ENCODE measurements around the gene SMARCA4. TPM values are rescaled to one million over a fixed set of nuclear protein-coding genes. Genes with fewer than 3 reads are reported as not detected.

SMARCA4 gene
- total RNA-seq, 1 donor from 2014 or later = 95.6 TPM

DNA sequence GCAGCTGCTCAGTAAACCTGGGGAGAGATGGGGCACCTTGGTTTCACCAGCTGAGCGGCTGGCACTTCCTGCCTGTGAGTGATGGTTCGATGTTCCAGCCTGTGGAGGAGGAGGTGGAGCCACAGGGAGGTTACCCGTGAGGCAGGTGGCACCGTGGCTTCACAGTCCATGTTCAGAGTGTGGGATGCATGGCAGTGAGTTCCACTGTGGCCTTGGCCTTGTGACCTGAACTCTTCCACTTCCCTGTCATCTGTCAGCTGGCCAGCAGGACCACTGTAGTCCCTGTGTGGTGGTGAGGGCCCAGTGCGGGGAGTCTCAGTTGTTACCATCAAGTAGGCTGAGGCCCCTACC lies 16.9 kb downstream of the SMARCA4 start:
- Histone ChIP-seq H3K9me3 (no peaks in the 10 kb centered on the region), H3K27me3 (no peaks in the 10 kb centered on the region), H3K4me1 (peaks cover 34% of the 10 kb centered on the region), H3K27ac (no peak overlapping the region), H3K4me3 (no peak overlapping the region), H3K36me3 (peaks cover 5% of the 10 kb centered on the region)
- peak; percentile 16 for ATAC-seq
- no peak for DNase-seq
- TF ChIP-seq, protein P1, sequence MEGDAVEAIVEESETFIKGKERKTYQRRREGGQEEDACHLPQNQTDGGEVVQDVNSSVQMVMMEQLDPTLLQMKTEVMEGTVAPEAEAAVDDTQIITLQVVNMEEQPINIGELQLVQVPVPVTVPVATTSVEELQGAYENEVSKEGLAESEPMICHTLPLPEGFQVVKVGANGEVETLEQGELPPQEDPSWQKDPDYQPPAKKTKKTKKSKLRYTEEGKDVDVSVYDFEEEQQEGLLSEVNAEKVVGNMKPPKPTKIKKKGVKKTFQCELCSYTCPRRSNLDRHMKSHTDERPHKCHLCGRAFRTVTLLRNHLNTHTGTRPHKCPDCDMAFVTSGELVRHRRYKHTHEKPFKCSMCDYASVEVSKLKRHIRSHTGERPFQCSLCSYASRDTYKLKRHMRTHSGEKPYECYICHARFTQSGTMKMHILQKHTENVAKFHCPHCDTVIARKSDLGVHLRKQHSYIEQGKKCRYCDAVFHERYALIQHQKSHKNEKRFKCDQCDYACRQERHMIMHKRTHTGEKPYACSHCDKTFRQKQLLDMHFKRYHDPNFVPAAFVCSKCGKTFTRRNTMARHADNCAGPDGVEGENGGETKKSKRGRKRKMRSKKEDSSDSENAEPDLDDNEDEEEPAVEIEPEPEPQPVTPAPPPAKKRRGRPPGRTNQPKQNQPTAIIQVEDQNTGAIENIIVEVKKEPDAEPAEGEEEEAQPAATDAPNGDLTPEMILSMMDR (IDR thresholded peaks at IDR 0.05) = no peak
- intact Hi-C loops (cut with DNase I) = no loop called here

DNA sequence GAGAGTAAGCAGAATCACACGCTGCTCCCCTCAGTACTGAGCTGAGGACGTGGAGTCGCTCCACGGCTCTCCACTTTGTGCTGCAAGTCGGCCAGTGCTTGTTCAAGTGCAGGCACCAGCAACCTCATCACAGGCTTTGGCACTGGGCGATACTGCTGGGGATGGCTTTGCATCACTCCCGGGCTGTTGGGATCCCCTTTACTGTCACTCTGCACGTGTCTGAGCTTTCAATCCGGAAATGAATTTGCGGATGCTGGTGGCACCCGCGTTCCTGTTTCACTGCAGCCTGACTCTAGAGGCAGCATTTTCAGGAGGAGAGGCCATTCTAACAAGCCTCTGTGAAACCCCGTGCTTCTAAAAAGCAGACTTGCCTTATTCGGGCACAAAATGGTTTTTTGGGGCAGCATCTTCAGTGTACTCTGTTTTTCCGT lies 19.1 kb downstream of the SMARCA4 start:
- no peak for DNase-seq
- Histone ChIP-seq H3K27ac (no peak overlapping the region), H3K36me3 (peaks cover 19% of the 10 kb centered on the region), H3K4me1 (peaks cover 32% of the 10 kb centered on the region), H3K4me3 (no peak overlapping the region), H3K27me3 (no peaks in the 10 kb centered on the region), H3K9me3 (no peaks in the 10 kb centered on the region)
- intact Hi-C loops (cut with DNase I) = no loop called here
- TF ChIP-seq, protein P1 (IDR thresholded peaks at IDR 0.05) = no peak
- no peak for ATAC-seq

DNA sequence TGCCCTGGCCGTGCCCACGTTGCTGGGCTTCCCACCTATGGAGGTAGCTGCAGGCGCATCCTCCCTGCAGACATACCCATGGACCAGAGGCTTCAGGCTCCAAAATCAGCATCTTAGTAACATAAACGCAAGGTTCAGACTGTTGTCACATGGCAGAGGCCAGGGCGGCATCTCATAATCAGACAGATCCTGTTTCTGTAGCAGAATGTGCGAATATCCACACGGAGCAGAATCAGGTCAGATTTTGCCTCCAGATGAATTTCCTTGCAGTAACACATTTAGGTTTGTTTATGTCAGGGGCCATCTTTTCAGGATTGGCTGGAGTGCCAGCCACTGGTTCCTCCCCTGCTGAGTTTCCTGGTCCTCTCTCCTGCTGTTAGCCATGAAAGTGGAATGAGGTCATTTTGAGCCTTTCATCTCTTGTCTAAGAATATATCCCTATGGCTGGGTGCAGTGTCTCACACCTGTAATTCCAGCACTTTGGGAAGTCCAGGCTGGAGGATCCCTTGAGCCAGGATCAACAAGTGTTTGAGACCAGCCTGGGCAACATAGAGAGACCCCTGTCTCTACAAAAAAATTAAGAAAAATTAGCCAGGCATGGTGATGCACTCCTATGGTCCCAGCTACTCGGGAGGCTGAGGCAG lies 20.5 kb downstream of the SMARCA4 start:
- no peak overlapping the region for H3K4me3 ChIP-seq
- no peak for DNase-seq
- peaks cover 33% of the 10 kb centered on the region for H3K36me3 ChIP-seq
- H3K27ac ChIP-seq = no peak overlapping the region
- no peak for ATAC-seq
- H3K27me3 ChIP-seq = no peaks in the 10 kb centered on the region
- TF ChIP-seq, protein P1 (IDR thresholded peaks at IDR 0.05) = no peak
- no peaks in the 10 kb centered on the region for H3K9me3 ChIP-seq
- intact Hi-C loops (cut with DNase I) = no loop called here
- H3K4me1 ChIP-seq = peaks cover 18% of the 10 kb centered on the region

DNA sequence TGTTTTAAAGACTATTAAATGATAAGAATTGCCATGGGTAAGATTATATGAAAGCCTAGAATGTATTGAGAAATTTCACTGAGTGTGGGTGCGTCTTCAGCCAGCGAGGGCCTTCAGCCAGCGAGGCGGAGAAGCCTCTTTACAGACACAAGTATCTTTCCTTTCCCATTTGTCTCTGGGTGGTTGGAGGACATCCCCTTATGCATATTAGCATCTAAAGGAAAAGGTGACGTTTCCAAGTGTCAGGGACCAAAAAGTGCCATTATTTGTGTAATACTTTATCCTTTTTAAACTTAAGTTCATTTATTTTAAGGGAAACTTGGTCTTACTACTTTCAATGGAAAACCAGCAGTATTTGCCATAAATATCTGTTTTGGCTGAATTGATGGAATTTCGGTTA lies 22.2 kb downstream of the SMARCA4 start:
- DNase-seq = no peak
- no peak overlapping the region for H3K27ac ChIP-seq
- no peak overlapping the region for H3K4me3 ChIP-seq
- TF ChIP-seq, protein P1 (IDR thresholded peaks at IDR 0.05) = no peak
- intact Hi-C loops (cut with DNase I) = no loop called here
- H3K9me3 ChIP-seq = no peaks in the 10 kb centered on the region
- H3K36me3 ChIP-seq = peaks cover 50% of the 10 kb centered on the region
- no peaks in the 10 kb centered on the region for H3K27me3 ChIP-seq
- no peak for ATAC-seq
- H3K4me1 ChIP-seq = peaks cover 1% of the 10 kb centered on the region

DNA sequence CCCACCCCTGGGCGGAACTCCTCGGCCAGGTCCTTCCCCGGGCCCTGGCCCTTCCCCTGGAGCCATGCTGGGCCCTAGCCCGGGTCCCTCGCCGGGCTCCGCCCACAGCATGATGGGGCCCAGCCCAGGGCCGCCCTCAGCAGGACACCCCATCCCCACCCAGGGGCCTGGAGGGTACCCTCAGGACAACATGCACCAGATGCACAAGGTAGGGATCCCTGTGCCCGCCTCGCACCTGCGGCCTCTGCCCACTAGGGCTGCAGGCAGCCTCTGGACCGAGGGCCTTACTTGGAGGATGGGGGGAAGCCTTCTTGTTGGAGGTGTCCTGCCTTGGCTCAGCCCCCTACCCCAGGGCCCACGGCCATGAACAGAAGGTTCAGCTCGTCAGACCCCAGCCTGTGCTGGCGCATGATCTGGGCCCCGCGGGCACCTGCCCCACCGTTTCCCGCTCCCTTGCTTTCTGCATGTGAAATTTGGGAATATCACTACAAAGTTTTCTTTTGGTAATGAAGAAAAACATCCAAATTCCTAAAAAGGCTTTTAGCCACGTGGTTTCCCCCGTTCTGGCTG lies 23.4 kb downstream of the SMARCA4 start:
- H3K36me3 ChIP-seq = peaks cover 62% of the 10 kb centered on the region
- no peaks in the 10 kb centered on the region for H3K27me3 ChIP-seq
- peak; percentile 11 for ATAC-seq
- H3K4me3 ChIP-seq = no peak overlapping the region
- no peak overlapping the region for H3K27ac ChIP-seq
- no peaks in the 10 kb centered on the region for H3K4me1 ChIP-seq
- TF ChIP-seq, protein P1 (IDR thresholded peaks at IDR 0.05) = no peak
- intact Hi-C loops (cut with DNase I) = no loop called here
- DNase-seq = no peak
- no peaks in the 10 kb centered on the region for H3K9me3 ChIP-seq
